ENCODE data around the gene BCL7A.

The BCL7A gene

GRCh38 chr12:122001466-122002209 lies 20.0 kb upstream of the BCL7A start:
- no peak for DNase-seq

GRCh38 chr12:122003651-122004611 lies 17.8 kb upstream of the BCL7A start:
- DNase-seq, result no peak

- DNase-seq, result no peak
Measured at GRCh38 chr12:122004633-122005071, 17.0 kb upstream of the BCL7A start.

GRCh38 chr12:122005252-122005776 lies 16.4 kb upstream of the BCL7A start:
- DNase-seq, result no peak

- no peak for DNase-seq
Measured at GRCh38 chr12:122006186-122006926, 15.3 kb upstream of the BCL7A start.

- no peak for DNase-seq
Measured at GRCh38 chr12:122009741-122010140, 11.9 kb upstream of the BCL7A start.

- no peak for DNase-seq
Measured at GRCh38 chr12:122012184-122012583, 9.5 kb upstream of the BCL7A start.

- no peak for DNase-seq
Measured at GRCh38 chr12:122013136-122013535, 8.5 kb upstream of the BCL7A start.

GRCh38 chr12:122013791-122014590 lies 7.7 kb upstream of the BCL7A start:
- no peak for DNase-seq

- no peak for DNase-seq
Measured at GRCh38 chr12:122014781-122015180, 6.9 kb upstream of the BCL7A start.

GRCh38 chr12:122018457-122018856 lies 3.2 kb upstream of the BCL7A start:
- DNase-seq, result no peak

- no peak for DNase-seq
Measured at GRCh38 chr12:122018937-122019336, 2.7 kb upstream of the BCL7A start.

GRCh38 chr12:122020795-122021192 lies 890 bp upstream of the BCL7A start:
- no peak for DNase-seq

- no peak for DNase-seq
Measured at GRCh38 chr12:122021193-122021821, 377 bp upstream of the BCL7A start.

GRCh38 chr12:122022393-122023338 lies 982 bp downstream of the BCL7A start:
- peak in 1 of 2 experiments; percentile 6 for DNase-seq

- DNase-seq, result peak in 1 of 2 experiments; percentile 72
Measured at GRCh38 chr12:122023339-122024131, 1.9 kb downstream of the BCL7A start.

- DNase-seq, result no peak
Measured at GRCh38 chr12:122024132-122024785, 2.6 kb downstream of the BCL7A start.

- DNase-seq, result no peak
Measured at GRCh38 chr12:122026706-122027333, 5.1 kb downstream of the BCL7A start.
